ENCODE results near the gene IFI6.
A peak's percentile ranks its signal among the peaks of the same experiment; 100 is the strongest.
"Not testable (repeated sequence)": the region's sequence is repeated elsewhere in the genome, so short reads cannot be mapped to it uniquely, and the experiment has no call there.

IFI6 gene

GRCh38 chr1:27671964-27672749 is at the start of gene IFI6:
IFI6 (minus strand) TSS chr1:27672192; CDS start chr1:27669314, 2,878 bp downstream.
- DNase-seq, result peak; percentile 85

DNA sequence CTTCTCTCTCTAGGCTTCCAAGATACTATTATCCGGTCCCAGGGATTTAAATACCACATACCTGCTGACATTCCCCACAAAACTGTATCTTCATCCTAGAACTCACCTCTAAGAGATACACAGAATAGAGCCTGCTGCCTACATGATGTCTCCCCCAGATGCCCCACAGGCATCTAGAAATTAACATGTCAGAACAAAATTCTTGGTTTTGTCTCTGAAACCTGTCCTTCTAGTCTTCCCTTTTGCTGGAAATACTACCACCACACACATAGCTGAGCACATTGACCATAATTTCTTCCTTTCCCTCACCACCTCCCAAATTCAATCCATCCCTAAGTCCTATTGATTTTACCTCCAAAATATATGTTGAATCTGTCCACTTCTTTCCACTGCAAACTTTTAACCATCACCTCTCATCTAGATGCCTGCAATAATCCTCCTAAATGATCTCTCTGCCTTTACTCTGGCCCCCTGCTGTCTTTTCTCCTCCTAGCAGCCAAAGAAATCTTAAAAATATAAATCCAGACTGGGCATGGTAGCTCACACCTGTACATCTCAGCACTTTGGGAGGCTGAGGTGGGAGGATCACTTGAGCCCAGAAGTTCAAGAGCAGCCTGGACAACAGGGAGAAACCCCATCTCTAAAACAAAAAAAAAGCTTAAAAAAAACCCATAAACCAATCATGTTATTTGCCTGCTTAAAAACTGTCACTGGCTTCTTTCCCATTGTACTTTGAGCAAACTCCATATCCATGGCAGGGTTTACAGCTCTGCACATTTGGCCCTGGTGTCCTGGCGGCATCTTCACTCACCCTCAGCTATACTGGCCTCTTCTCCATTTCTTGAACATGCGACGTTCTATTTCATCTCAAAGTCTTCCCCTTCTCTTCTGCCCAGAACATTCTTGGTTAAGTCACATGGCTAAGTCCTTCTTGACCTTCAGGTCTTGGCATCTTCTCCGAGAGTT is 47.6 kb upstream of the IFI6 start:
- no peak for DNase-seq

GRCh38 chr1:27716262-27716895 is 44.4 kb upstream of the IFI6 start:
- DNase-seq, result no peak

DNA sequence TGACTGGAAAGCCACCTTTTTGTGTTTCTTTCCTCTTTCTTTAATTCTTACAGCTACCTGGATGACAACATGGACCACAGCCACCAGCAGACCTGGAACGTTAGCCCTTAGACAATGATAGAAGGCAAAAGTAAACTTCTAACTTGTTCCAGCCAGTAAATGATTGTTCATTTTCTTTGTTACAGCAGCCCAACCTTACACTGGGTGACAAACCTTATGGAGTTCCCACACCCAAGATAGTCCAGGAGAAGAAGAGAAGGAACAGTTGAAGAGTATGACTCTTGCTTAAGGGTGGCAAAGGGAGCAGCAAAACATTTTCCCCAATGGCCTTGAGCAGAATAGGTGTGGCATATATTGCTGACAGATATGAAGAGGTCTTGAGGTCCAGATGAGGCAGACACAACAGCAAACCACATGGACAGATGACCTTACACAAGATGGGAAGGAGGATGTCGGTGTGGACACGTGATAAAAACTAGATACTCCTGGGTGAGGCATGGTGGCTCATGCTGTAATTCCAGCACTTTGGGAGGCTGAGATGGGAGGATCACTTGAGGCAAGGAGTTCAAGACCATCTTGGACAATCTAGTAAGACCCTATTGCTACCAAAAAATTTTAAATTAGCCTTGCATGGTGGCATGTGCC is 42.0 kb upstream of the IFI6 start:
- no peak for DNase-seq

DNA sequence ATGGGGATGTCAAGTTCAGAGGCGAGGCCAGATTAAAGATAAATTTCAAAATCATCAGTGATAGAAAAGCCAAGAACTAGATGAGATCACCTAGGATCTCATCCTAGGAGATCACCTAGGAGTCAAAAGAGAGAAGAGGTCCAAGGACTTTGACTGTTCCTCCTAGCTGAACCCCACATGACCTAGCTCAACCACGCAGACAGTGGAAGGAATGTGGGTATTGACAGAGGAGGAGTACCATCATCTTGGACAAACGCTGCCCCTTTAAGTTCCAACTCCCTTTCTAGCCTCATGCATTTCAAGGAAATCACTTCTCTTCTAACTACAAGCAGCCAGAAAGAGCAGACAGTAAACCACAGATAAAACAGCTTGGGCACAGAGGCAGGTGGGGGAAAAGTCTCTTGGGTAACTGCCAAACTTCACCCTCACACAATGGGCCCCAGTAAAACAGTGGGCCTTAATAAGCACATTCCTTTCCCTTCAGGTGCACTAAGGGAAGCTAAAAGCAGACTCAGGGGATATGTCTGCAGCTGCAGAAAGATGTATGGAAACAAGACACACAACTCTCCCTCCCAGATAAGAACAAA is 41.2 kb upstream of the IFI6 start:
- no peak for DNase-seq

DNA sequence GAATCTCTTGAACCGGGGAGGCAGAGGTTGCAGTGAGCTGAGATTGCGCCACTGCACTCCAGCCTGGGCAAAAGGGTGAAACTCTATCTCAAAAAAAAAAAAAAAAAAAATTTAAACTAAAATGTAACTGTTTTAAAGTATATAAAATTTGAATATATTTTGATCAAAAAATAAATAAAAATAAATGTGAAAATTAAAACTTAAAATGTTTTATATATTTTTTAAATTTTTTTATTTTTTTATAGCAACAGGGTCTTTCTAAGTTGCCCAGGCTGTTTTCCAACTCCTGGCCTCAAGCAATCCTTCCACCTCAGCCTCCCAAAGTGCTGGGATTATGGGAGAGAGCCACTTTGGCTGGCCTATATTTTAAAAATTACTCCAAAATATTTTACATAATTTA is 38.6 kb upstream of the IFI6 start:
- no peak for DNase-seq

- DNase-seq, result no peak
These were observed 33.6 kb upstream of the IFI6 start for GRCh38 chr1:27705545-27705944.

DNA sequence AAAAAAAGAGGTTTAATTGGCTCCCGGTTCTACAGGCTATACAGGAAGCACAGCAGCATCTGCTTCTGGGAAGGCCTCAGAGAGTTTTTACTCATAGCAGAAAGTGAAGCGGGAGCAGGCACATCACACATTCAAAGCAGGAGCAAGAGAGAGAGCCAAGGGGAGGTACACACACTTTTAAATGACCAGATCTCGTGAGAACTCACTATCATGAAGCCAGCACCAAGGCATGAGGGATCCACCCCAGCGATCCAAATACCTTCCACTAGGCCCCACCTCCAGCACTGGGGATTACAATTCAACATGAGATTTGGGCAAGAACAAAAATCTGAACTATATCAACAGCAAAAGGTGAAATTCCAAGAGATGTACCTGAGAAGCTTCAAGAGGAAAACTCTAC is 33.0 kb upstream of the IFI6 start:
- DNase-seq, result no peak

GRCh38 chr1:27696835-27697234 is 24.8 kb upstream of the IFI6 start:
- not testable (repeated sequence) for DNase-seq

- DNase-seq, result no peak
These were observed 18.2 kb upstream of the IFI6 start for GRCh38 chr1:27690183-27690582.

DNA sequence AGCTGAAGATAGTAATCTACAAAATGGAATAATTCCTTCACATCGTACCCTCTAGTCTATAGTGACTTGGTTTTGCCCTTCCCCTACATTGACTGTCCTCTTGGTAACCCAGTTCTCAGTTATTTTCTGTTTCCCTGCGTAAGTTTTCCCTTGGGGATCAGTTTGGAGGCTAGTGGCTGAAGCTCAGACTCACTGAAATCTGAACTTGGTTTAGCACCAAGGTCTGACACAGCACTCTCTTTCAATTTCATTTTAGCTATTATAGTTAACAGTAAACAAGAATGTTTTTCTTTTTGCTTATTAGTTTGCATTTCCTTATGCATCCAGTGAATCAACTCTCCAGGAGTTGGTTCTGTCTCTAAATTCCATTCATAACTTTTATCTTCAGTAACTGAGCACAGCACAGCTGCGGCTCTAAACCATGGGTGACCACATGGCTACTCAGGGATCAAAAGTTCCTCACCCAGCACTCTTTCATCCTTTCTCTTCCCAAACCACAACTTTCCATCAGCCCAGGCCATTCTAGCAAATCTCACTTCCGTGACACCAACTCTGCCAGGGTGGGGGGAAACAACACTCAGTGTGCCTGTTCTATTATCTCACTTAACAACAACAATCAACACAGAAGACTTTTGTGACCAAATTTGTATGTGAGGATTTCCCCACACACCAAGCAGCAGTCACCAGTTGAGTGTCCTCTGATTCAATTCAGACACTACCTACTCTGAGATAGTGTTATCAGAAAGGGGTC is 17.6 kb upstream of the IFI6 start:
- no peak for DNase-seq

- DNase-seq, result no peak
These were observed 15.9 kb upstream of the IFI6 start for GRCh38 chr1:27687906-27688305.

- DNase-seq, result no peak
These were observed 14.4 kb upstream of the IFI6 start for GRCh38 chr1:27686223-27686990.

GRCh38 chr1:27684176-27684575 is 12.2 kb upstream of the IFI6 start:
- no peak for DNase-seq

- DNase-seq, result no peak
These were observed 10.5 kb upstream of the IFI6 start for GRCh38 chr1:27682351-27682944.

- DNase-seq, result not testable (repeated sequence)
These were observed 9.6 kb upstream of the IFI6 start for GRCh38 chr1:27681580-27681979.

DNA sequence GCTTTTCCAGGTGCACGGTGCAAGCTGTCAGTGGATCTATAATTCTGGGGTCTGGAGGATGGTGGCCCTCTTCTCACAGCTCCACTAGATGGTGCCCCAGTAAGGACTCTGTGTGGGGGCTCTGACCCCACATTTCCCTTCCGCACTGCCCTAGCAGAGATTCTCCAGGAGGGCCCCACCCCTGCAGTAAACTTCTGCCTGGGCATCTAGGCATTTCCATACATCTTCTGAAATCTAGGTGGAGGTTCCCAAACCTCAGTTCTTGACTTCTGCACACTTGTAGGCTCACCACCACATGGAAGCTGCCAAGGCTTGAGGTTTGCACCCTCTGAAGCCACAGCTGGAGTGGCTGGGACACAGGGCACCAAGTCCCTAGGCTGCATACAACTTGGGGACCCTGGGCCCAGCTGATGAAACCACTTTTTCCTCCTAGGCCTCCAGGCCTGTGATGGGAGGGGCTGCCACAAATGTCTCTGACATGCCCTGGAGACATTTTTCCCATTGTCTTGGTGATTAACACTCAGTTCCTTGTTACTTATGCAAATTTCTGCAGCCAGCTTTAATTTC is 8.3 kb upstream of the IFI6 start:
- not testable (repeated sequence) for DNase-seq

- DNase-seq, result no peak
These were observed 6.8 kb upstream of the IFI6 start for GRCh38 chr1:27678747-27679146.

DNA sequence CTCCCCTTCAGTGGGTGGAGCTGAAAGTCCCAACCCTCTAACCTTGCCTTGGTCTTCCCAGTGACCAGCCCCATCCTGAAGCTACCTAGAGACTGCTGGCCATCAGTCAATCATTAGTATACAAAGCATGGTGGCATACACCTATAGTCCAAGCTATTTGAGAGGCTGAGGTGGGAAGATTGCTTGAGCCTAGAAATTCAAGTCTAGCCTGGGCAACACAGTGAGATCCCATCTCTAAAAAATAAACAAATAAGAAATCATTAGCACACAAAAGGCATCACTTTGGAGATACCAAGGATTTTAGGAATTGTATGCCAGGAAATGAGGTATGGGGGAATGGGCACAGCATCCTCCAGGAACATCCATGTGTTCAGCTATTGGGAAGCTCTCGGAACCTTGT is 4.4 kb upstream of the IFI6 start:
- DNase-seq, result no peak

- DNase-seq, result no peak
These were observed 739 bp upstream of the IFI6 start for GRCh38 chr1:27672750-27673112.
